Hippocampal formation (tissue), 2 donors: Measurements from ENCODE around the gene NUP93.

Source experiments
- DNase-seq, 2 donors: peaks; one replicate each; lab custom pipeline; 2025; lab: John Stamatoyannopoulos, UW

The NUP93 gene

GRCh38 chr16:56894331-56894917 lies 164.5 kb downstream of the NUP93 start:
- no peak for DNase-seq

GRCh38 chr16:56895813-56896212 lies 165.9 kb downstream of the NUP93 start:
- DNase-seq = no peak

GRCh38 chr16:56896244-56896643 lies 166.3 kb downstream of the NUP93 start:
- DNase-seq = no peak

GRCh38 chr16:56897026-56897799 lies 167.3 kb downstream of the NUP93 start:
- no peak for DNase-seq

- DNase-seq = no peak
Measured at GRCh38 chr16:56898847-56899246, 168.9 kb downstream of the NUP93 start.
